Dedifferentiated amniotic fluid mesenchymal stem cell (primary cell): Measurements from ENCODE around the gene PGK2.

Experiments
- DNase-seq: peaks from one replicate; pipeline ENCODE4 v3.0.0-alpha.2; 2016; ENCODE audit errors: extremely low spot score

PGK2 gene

DNA sequence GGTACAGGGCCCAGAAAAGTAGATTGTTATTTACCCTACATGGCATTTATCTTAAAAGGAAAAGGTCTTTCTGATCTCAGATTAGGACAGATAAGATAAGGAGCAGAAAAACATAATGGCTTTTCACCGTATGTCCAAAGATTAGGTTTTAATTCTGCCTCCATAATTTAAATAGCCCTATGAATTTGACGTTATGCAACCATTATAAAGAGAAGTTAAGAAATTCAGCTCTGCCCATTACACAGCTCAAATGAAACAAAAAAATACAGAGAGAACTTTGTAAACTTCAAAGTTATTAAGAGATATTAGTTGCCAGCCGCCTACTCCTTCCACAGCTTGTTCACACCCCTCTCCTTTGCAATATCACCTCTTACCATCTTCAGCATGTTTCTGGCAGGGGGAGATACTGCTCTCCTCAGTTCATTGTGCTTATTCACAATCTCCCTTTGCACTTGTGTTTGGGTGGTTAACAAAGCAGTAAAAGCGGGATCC lies 51.0 kb downstream of the PGK2 start:
- DNase-seq, result no peak
